GM12872 (cell line): ENCODE data around the gene CEP164.

Experiments used
- TF ChIP-seq, protein P1 (sequence below): IDR thresholded peaks from 3 replicates; pipeline ENCODE4 v1.5.1; 2011; ENCODE audit warnings: low read depth, mild to moderate bottlenecking, low read length, moderate library complexity; ENCODE audit not compliant: insufficient read depth

Gene CEP164

GRCh38 chr11:117305145-117305544 lies 22.5 kb upstream of the CEP164 start:
- TF ChIP-seq, protein P1, sequence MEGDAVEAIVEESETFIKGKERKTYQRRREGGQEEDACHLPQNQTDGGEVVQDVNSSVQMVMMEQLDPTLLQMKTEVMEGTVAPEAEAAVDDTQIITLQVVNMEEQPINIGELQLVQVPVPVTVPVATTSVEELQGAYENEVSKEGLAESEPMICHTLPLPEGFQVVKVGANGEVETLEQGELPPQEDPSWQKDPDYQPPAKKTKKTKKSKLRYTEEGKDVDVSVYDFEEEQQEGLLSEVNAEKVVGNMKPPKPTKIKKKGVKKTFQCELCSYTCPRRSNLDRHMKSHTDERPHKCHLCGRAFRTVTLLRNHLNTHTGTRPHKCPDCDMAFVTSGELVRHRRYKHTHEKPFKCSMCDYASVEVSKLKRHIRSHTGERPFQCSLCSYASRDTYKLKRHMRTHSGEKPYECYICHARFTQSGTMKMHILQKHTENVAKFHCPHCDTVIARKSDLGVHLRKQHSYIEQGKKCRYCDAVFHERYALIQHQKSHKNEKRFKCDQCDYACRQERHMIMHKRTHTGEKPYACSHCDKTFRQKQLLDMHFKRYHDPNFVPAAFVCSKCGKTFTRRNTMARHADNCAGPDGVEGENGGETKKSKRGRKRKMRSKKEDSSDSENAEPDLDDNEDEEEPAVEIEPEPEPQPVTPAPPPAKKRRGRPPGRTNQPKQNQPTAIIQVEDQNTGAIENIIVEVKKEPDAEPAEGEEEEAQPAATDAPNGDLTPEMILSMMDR: no peak

DNA sequence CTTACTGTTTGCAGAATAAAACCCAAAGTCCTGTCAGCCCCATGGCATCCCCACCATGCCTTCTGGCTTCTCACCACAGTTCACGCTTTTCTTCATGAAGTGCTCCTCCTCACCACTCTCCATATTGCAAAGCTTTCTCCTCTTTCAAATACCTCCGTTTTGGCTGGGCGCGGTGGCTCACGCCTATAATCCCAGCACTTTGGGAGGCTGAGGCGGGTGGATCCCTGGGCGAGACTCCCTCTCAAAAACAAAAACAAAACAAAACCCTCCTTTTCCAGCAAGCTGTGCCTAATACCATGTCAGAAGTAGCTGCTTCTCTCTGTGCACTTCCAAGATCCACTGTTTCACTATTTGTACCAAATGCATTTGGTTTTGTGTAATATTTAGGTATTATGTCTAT lies 18.3 kb upstream of the CEP164 start:
- TF ChIP-seq, protein P1: no peak

GRCh38 chr11:117313091-117313490 lies 14.6 kb upstream of the CEP164 start:
- TF ChIP-seq, protein P1: no peak

GRCh38 chr11:117313828-117314768 lies 13.6 kb upstream of the CEP164 start:
- TF ChIP-seq, protein P1: no peak

DNA sequence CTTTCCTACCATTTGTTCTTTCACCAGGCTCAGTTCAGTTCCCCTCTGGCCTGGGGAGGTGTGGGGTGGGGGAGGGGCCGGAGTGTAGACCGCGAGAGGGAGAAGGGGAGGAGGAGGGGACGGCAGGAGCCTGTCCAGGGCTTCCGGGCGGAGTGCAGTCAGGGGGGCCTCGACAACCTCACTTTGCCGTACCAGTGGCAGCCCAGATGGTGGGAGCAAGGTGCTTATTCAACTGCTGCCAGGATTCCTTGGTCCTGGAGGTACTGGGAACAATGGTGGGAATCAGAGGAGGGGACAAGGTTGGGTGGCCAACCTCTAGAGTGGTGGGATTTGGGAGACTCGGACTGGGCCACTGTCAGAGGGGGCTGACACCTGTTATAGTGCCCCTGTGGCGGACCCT lies 12.8 kb upstream of the CEP164 start:
- TF ChIP-seq, protein P1: no peak

- TF ChIP-seq, protein P1: no peak
Measured at GRCh38 chr11:117315285-117316196, 12.1 kb upstream of the CEP164 start.
